Glutamatergic neuron (in vitro differentiated cells): ENCODE results near the gene IFNG. TPM values are rescaled to one million over a fixed set of nuclear protein-coding genes. Genes with fewer than 3 reads are reported as not detected.
A peak's percentile ranks its signal among the peaks of the same experiment; 100 is the strongest.
"Not testable (repeated sequence)": the region's sequence is repeated elsewhere in the genome, so short reads cannot be mapped to it uniquely, and the experiment has no call there.

ENCODE experiments used
- DNase-seq: peaks from one replicate; pipeline ENCODE4 v3.0.0; 2022
- H3K27ac Mint-ChIP-seq: one replicate; pipeline ENCODE4 v1.8.0; 2020; ENCODE audit warnings: mild to moderate bottlenecking, mixed read lengths, inconsistent platforms; ENCODE audit not compliant: unreplicated experiment
- H3K27me3 Mint-ChIP-seq: one replicate; pipeline ENCODE4 v1.8.0; 2020; ENCODE audit warnings: mild to moderate bottlenecking, moderate library complexity, mixed read lengths, inconsistent platforms; ENCODE audit not compliant: unreplicated experiment
- H3K36me3 Mint-ChIP-seq: one replicate; pipeline ENCODE4 v1.8.0; 2020; ENCODE audit warnings: mild to moderate bottlenecking, mixed read lengths, inconsistent platforms; ENCODE audit not compliant: unreplicated experiment
- H3K4me1 Mint-ChIP-seq: one replicate; pipeline ENCODE4 v1.8.0; 2020; ENCODE audit warnings: mild to moderate bottlenecking, low read depth, mixed read lengths, inconsistent platforms; ENCODE audit not compliant: unreplicated experiment
- H3K4me3 Mint-ChIP-seq: one replicate; pipeline ENCODE4 v1.8.0; 2020; ENCODE audit warnings: mild to moderate bottlenecking, mixed read lengths, inconsistent platforms; ENCODE audit not compliant: unreplicated experiment
- H3K9me3 Mint-ChIP-seq: one replicate; pipeline ENCODE4 v1.8.0; 2020; ENCODE audit warnings: mild to moderate bottlenecking, moderate library complexity, mixed read lengths, inconsistent platforms; ENCODE audit not compliant: unreplicated experiment
- CTCF ChIP-seq: fragments of 200-600 bp; sonication (generic); IDR thresholded peaks from one replicate; pipeline ENCODE4 v1.5.0; 2021; ENCODE audit not compliant: partially characterized antibody, unreplicated experiment
- long read RNA-seq: library from polyadenylated mRNA; unstranded; transcript quantifications from one replicate; pipeline ENCODE4 v2.0.0, GENCODE V29; 2020; ENCODE audit not compliant: unreplicated experiment
- total RNA-seq: library from RNA; stranded (reverse); fragmentation: NEBNext Ultra II Directional; extraction: Animal tissue kit (Norgen Biotek cat#: 25700); gene quantifications from one replicate; pipeline ENCODE4 v1.2.1, GENCODE V29; 2021; ENCODE audit not compliant: unreplicated experiment

IFNG gene
- total RNA-seq, result not detected
- long read RNA-seq, result 0 reads

GRCh38 chr12:68159681-68160304 lies at the start of gene IFNG:
IFNG (minus strand) TSS chr12:68159740; CDS start chr12:68159615, 125 bp downstream.
- Mint-ChIP-seq H3K9me3 (no peaks in the 10 kb centered on the region), H3K36me3 (no peaks in the 10 kb centered on the region), H3K27ac (no peak within 1 kb of the TSS), H3K4me3 (no peak within 1 kb of the TSS), H3K27me3 (no peaks in the 10 kb centered on the region), H3K4me1 (no peaks in the 10 kb centered on the region)
- DNase-seq, result no peak
- no peak for TF ChIP-seq CTCF

- Mint-ChIP-seq H3K4me1 (peaks cover 25% of the 10 kb centered on the region), H3K4me3 (peak overlapping the region; percentile 59), H3K27ac (peak overlapping the region; percentile 97)
- not testable (repeated sequence) for H3K27me3 Mint-ChIP-seq, H3K9me3 Mint-ChIP-seq, H3K36me3 Mint-ChIP-seq
- DNase-seq, result peak; percentile 54
Observed at GRCh38 chr12:68209048-68209728, 49.6 kb upstream of the IFNG start.

GRCh38 chr12:68207276-68207675 lies 47.7 kb upstream of the IFNG start:
- Mint-ChIP-seq H3K27ac (no peak overlapping the region), H3K4me3 (no peak overlapping the region), H3K9me3 (peaks cover 8% of the 10 kb centered on the region), H3K36me3 (no peaks in the 10 kb centered on the region), H3K27me3 (peaks cover 7% of the 10 kb centered on the region), H3K4me1 (peaks cover 25% of the 10 kb centered on the region)
- no peak for TF ChIP-seq CTCF
- no peak for DNase-seq

- Mint-ChIP-seq H3K36me3 (no peaks in the 10 kb centered on the region), H3K27me3 (peaks cover 7% of the 10 kb centered on the region), H3K9me3 (peaks cover 8% of the 10 kb centered on the region), H3K4me3 (no peak overlapping the region), H3K4me1 (peaks cover 25% of the 10 kb centered on the region), H3K27ac (no peak overlapping the region)
- no peak for TF ChIP-seq CTCF
- DNase-seq, result no peak
Observed at GRCh38 chr12:68206446-68206845, 46.9 kb upstream of the IFNG start.

GRCh38 chr12:68203460-68203875 lies 43.9 kb upstream of the IFNG start:
- peaks cover 4% of the 10 kb centered on the region for H3K9me3 Mint-ChIP-seq
- no peak for DNase-seq
- no peak overlapping the region for H3K4me3 Mint-ChIP-seq
- no peak for TF ChIP-seq CTCF
- no peaks in the 10 kb centered on the region for H3K36me3 Mint-ChIP-seq
- H3K27me3 Mint-ChIP-seq, result peaks cover 3% of the 10 kb centered on the region
- peaks cover 15% of the 10 kb centered on the region for H3K4me1 Mint-ChIP-seq
- H3K27ac Mint-ChIP-seq, result no peak overlapping the region
